ENCODE results near the gene PTGDS. TPM values are rescaled to one million over a fixed set of nuclear protein-coding genes. Genes with fewer than 3 reads are reported as not detected.

Gene PTGDS
- total RNA-seq, 1 experiment from 2014 or later, result 3.6 TPM

- no peak overlapping the region for H2BK12ac ChIP-seq (ENCODE audit: insufficient read length, low read depth, low read length)
- no peak overlapping the region for H2AFZ ChIP-seq (ENCODE audit: low read length)
- H4K8ac ChIP-seq (replicated peaks; ENCODE audit: insufficient read length, low read depth, low read length), result no peak overlapping the region
- H3K4me3 Mint-ChIP-seq, result no peak overlapping the region
- no peak overlapping the region for H2BK15ac ChIP-seq (ENCODE audit: low read depth, low read length)
- H2BK20ac ChIP-seq (ENCODE audit: low read depth, low read length, poor library complexity, severe bottlenecking), result no peak overlapping the region
- no peaks in the 10 kb centered on the region for H3K9me3 ChIP-seq (ENCODE audit: control insufficient read depth, low read depth, low read length)
- H3K27me3 Mint-ChIP-seq (ENCODE audit: low read depth), result peaks cover 17% of the 10 kb centered on the region
- H4K20me1 ChIP-seq (ENCODE audit: control insufficient read depth, insufficient read depth, insufficient read length), result no peaks in the 10 kb centered on the region
- H3K79me1 ChIP-seq (ENCODE audit: insufficient read depth, low read depth, low read length, poor library complexity, severe bottlenecking), result no peaks in the 10 kb centered on the region
- H2BK5ac ChIP-seq (ENCODE audit: insufficient read length, low read length), result no peak overlapping the region
- H3K79me2 ChIP-seq (ENCODE audit: insufficient read depth, low read length), result no peaks in the 10 kb centered on the region
- no peak overlapping the region for H3T11ph ChIP-seq (ENCODE audit: low read length)
- no peaks in the 10 kb centered on the region for H3K27me3 ChIP-seq (ENCODE audit: insufficient read depth, low read length)
- H3K4me2 ChIP-seq (ENCODE audit: insufficient read depth, insufficient read length, low read length), result peak overlapping the region; percentile 9
- no peak overlapping the region for H3K18ac ChIP-seq (ENCODE audit: insufficient read length, low read depth, low read length)
- TF ChIP-seq, protein P1, sequence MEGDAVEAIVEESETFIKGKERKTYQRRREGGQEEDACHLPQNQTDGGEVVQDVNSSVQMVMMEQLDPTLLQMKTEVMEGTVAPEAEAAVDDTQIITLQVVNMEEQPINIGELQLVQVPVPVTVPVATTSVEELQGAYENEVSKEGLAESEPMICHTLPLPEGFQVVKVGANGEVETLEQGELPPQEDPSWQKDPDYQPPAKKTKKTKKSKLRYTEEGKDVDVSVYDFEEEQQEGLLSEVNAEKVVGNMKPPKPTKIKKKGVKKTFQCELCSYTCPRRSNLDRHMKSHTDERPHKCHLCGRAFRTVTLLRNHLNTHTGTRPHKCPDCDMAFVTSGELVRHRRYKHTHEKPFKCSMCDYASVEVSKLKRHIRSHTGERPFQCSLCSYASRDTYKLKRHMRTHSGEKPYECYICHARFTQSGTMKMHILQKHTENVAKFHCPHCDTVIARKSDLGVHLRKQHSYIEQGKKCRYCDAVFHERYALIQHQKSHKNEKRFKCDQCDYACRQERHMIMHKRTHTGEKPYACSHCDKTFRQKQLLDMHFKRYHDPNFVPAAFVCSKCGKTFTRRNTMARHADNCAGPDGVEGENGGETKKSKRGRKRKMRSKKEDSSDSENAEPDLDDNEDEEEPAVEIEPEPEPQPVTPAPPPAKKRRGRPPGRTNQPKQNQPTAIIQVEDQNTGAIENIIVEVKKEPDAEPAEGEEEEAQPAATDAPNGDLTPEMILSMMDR (conservative IDR thresholded peaks at IDR 0.05), result no peak
- H3K27ac Mint-ChIP-seq, result no peak overlapping the region
- no peaks in the 10 kb centered on the region for H3K23me2 ChIP-seq (ENCODE audit: insufficient read length, low read depth, low read length, poor library complexity, severe bottlenecking)
- H3K23ac ChIP-seq (ENCODE audit: insufficient read length, low read depth, low read length), result no peak overlapping the region
- no peak overlapping the region for H3K27ac ChIP-seq (ENCODE audit: insufficient read length, low read depth, low read length)
- peaks cover 4% of the 10 kb centered on the region in 2 experiments; a peak in 3 of 5 replicates for H3K9me3 Mint-ChIP-seq
- peaks cover 0 to 2% (median 0%) of the 10 kb centered on the region in 3 experiments; a peak in 2 of 7 replicates for H3K36me3 Mint-ChIP-seq (ENCODE audit: insufficient read depth in 1 of 3, low read depth in 3 of 3)
- H3K4me1 ChIP-seq (ENCODE audit: insufficient read depth, low read length), result no peaks in the 10 kb centered on the region
- H3K56ac ChIP-seq (ENCODE audit: insufficient read length, low read depth, low read length), result no peak overlapping the region
- peaks cover 2% of the 10 kb centered on the region in 2 experiments; a peak in 2 of 4 replicates for H3K4me1 Mint-ChIP-seq
- no peak overlapping the region for H3K9ac ChIP-seq (ENCODE audit: extremely low read depth, insufficient read length, low read length)
- H2BK120ac ChIP-seq (ENCODE audit: low read depth, low read length, poor library complexity, severe bottlenecking), result no peak overlapping the region
- H4K5ac ChIP-seq (ENCODE audit: insufficient read length, low read depth, low read length), result no peak overlapping the region
- no peak overlapping the region for H3K14ac ChIP-seq (ENCODE audit: insufficient read depth, low read length)
- H2AK5ac ChIP-seq (ENCODE audit: insufficient read length, low read length), result no peak overlapping the region
- no peak for DNase-seq
- no peak overlapping the region for H4K91ac ChIP-seq (ENCODE audit: insufficient read length, low read depth, low read length)
- WGBS (ENCODE audit: extremely low coverage, insufficient read length, low lambda C conversion rate), result no CpG with 5 or more reads among the region's 33 CpGs
- H3K4ac ChIP-seq (ENCODE audit: low read depth, low read length), result no peak overlapping the region
Measured at GRCh38 chr9:136985853-136986252, 8.5 kb downstream of the PTGDS start.
